GM21360 (cell line): ENCODE measurements around the gene EBF4.
"Not testable (repeated sequence)": the region's sequence is repeated elsewhere in the genome, so short reads cannot be mapped to it uniquely, and the experiment has no call there.

Source experiments
- ATAC-seq: cut with Tn5 transposase; IDR thresholded peaks from one replicate; pipeline ENCODE4 v1.9.1; 2021; ENCODE audit warnings: mild to moderate bottlenecking, moderate library complexity; ENCODE audit not compliant: unreplicated experiment

EBF4 gene

GRCh38 chr20:2807929-2808328 is 115.3 kb downstream of the EBF4 start:
- ATAC-seq, result not testable (repeated sequence)

- no peak for ATAC-seq
These were observed 117.1 kb downstream of the EBF4 start for GRCh38 chr20:2809690-2810089.
